Dedifferentiated amniotic fluid mesenchymal stem cell (primary cell): ENCODE data around the gene PDE11A.
"Not testable (repeated sequence)": the region's sequence is repeated elsewhere in the genome, so short reads cannot be mapped to it uniquely, and the experiment has no call there.

Experiments used
- DNase-seq: peaks from one replicate; pipeline ENCODE4 v3.0.0-alpha.2; 2016; ENCODE audit errors: extremely low spot score

The PDE11A gene

DNA sequence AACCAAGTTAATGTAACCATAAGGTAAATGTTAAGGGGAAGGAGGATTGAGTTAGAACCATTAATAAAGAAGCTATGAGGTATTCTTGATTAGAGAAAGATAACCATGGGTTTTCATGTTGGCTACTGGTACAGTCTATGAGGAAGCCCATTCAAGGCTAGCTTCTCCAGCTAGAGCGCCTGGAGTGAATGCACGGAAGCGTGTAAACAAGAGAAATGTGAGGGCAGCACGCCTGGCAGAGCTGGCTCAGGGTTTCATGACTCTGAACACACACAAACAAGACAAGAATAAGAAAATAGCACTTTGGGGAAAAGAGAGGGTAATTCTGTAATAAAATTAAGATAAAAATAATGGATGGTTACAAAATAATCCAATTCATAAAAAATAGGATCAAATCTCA, 255.3 kb downstream of the PDE11A start:
- no peak for DNase-seq

DNA sequence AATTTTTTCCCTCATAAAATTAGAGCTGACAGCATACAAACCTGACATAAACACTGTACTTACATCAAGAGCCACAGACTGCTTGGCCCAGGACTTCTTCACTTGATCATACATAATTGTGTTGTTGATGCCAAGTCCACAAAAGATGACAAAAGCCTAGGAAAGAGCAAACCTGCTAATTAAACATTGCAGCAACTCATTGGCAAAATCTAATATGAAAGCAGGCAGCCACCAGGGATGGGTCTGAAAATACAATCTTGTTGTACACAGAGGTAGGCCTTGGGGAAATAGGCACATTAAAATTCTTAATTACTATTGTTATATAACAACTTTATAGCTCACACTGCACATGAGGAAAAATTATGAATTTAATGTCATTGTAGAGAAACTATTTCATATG, 255.8 kb downstream of the PDE11A start:
- no peak for DNase-seq

GRCh38 chr2:177812713-177813396, 259.7 kb downstream of the PDE11A start:
- DNase-seq, result no peak

DNA sequence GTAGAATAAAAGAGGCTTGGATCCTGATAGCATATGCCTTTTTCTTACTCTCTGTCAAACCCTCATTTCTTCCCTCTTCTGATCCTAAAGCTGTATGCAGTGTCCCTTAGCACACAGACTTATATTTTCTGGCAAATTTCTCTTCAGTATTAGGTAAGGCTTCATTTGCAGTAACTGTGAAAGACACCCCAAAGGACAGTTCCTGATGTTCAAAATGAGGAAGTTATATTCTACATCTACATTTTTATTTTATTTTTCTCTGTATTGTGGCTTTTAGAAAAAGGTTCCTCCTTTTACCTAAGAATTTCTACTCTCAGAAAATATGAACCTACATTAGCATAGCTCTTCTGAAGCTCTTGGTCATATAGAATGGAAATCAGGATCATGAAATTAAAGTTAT, 261.7 kb downstream of the PDE11A start:
- no peak for DNase-seq

GRCh38 chr2:177808984-177809809, 263.4 kb downstream of the PDE11A start:
- DNase-seq, result no peak

- peak; percentile 91 for DNase-seq
Observed at GRCh38 chr2:177806025-177806424, 266.6 kb downstream of the PDE11A start.

DNA sequence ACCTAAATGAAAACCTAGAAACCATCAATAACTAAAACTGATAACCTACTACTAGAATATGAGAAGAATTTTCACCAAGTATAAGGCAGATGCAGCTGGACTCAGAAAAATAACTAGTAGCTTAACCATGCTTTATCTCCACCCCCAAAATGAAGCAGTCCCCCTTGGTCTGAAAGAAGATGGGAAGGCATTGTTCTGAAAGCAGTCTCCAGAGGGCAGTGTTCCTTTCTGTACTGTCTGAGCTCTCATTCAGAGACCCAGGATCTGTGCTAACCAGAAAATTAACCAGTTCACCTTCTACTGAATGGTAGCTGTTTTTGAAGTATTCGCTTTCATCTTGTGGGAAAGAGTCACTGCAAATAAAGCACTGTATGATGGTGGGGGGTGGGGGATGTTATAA, 273.0 kb downstream of the PDE11A start:
- DNase-seq, result no peak

DNA sequence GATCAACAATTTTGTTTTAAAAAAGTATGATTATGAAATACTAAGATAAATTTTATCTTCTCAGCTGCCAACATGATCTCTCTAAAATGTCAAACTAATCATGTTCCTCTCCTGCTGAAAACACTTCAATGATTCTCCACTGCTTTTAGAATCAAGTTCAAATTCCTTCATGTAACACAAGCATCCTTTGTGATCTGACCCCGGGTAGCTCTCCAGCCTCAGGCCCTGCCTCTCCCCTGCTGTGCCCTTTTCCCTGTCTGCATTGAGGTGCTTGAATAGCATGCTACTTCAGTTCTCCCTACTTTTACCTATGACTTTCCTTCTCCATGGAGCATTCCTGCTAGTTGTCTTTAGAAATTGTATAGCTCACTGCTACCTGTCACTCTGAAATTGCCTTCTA, 274.8 kb downstream of the PDE11A start:
- DNase-seq, result no peak

GRCh38 chr2:177796654-177797415, 275.7 kb downstream of the PDE11A start:
- no peak for DNase-seq

- no peak for DNase-seq
Observed at GRCh38 chr2:177796011-177796410, 276.6 kb downstream of the PDE11A start.

GRCh38 chr2:177785143-177785542, 287.4 kb downstream of the PDE11A start:
- not testable (repeated sequence) for DNase-seq

GRCh38 chr2:177784745-177785067, 287.9 kb downstream of the PDE11A start:
- DNase-seq, result peak; percentile 68

GRCh38 chr2:177783835-177784744, 288.5 kb downstream of the PDE11A start:
- DNase-seq, result no peak

DNA sequence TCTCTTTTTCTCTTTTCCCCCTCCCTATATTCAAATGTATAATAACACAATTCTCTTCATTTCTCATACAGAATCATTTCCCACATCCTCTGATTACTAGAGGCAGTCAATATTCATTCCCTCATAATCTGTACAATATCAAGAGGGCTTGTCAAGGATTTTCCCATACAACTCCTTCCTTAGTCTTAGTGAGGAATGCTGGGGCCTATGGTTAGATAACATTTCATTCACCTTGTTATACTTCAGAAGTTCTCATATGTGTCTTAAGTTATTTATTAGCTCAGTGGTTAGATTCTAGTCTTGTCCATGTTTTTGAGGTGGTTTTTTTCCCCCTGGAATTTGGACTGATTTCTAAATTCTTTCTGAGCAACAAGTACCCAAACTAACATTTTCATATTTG, 289.5 kb downstream of the PDE11A start:
- no peak for DNase-seq

GRCh38 chr2:177782613-177783012, 290.0 kb downstream of the PDE11A start:
- DNase-seq, result no peak

- DNase-seq, result no peak
Observed at GRCh38 chr2:177778472-177778871, 294.1 kb downstream of the PDE11A start.

- DNase-seq, result peak; percentile 63
Observed at GRCh38 chr2:177772529-177772928, 300.0 kb downstream of the PDE11A start.

- no peak for DNase-seq
Observed at GRCh38 chr2:177771191-177771590, 301.4 kb downstream of the PDE11A start.

GRCh38 chr2:177767768-177768167, 304.8 kb downstream of the PDE11A start:
- no peak for DNase-seq

- DNase-seq, result no peak
Observed at GRCh38 chr2:177765698-177766097, 306.9 kb downstream of the PDE11A start.

- DNase-seq, result peak; percentile 49
Observed at GRCh38 chr2:177763531-177764265, 308.9 kb downstream of the PDE11A start.
